Right cardiac atrium (tissue), 5 donors: ENCODE data around the gene METTL13. TPM values are rescaled to one million over a fixed set of nuclear protein-coding genes. Genes with fewer than 3 reads are reported as not detected.

Source experiments
- ATAC-seq, 2 donors: fragments of 200-7000 bp; cut with Tn5 transposase; one replicate each; pipeline versions ENCODE4 v1.8.0 to v1.9.1; 2020; ENCODE audit warnings: moderate library complexity in 2 of 2, mild to moderate bottlenecking in 1 of 2
- DNase-seq, 3 donors: peaks; one replicate each; pipeline ENCODE4 v3.0.0-alpha.2; 2020
- H3K27ac ChIP-seq: one replicate; pipeline ENCODE4 v1.5.1; 2013; ENCODE audit warnings: mild to moderate bottlenecking, low read length, control low read depth, moderate library complexity
- H3K27me3 ChIP-seq: one replicate; pipeline ENCODE4 v1.6.1; 2013; ENCODE audit not compliant: control insufficient read depth, insufficient read depth
- H3K4me1 ChIP-seq: one replicate; pipeline ENCODE4 v1.6.1; 2013; ENCODE audit warnings: low read length; ENCODE audit not compliant: control insufficient read depth, insufficient read depth
- H3K4me3 ChIP-seq: one replicate; pipeline ENCODE4 v1.5.1; 2013; ENCODE audit warnings: low read length, control low read depth
- H3K9me3 ChIP-seq: one replicate; pipeline ENCODE4 v1.6.1; 2013; ENCODE audit warnings: low read length; ENCODE audit not compliant: control insufficient read depth
- intact Hi-C, 4 donors: fragments of 100-400 bp; cut with DNase I; formaldehyde crosslinking; loops; one replicate each; pipeline versions ENCODE4 v1.11.0 to v1.14.0; 2022 to 2023
- polyA plus RNA-seq: library from polyadenylated mRNA; stranded (reverse); fragments of 200-250 nt; gene quantifications from one replicate; pipeline ENCODE4 v1.2.3, GENCODE V29; 2013
- total RNA-seq, 4 donors: library from RNA; stranded (reverse); fragmentation: NEBNext Ultra II Directional; extraction: Animal tissue kit (Norgen Biotek cat#: 25700); gene quantifications; one replicate each; pipeline ENCODE4 v1.2.1, GENCODE V29; 2021
- donor health status: healthy with polysubstance abuse.
- donor health status: DM: no; HTN: yes; CAD: no.
- donor health status: DM: no; HTN: no; CAD: no.
- donor health status: DM: no; HTN: yes; CAD: no; lungs with severe emphysema.
- donor health status: DM: yes; HTN: yes; CAD: no.

Gene METTL13
- total and polyA plus RNA-seq, 5 donors = 9.6 to 19.9 (median 14.2) TPM

- no peaks in the 10 kb centered on the region for H3K9me3 ChIP-seq
- H3K27ac ChIP-seq = no peak overlapping the region
- DNase-seq (no peak), ATAC-seq (no peak)
- H3K4me1 ChIP-seq = peaks cover 2% of the 10 kb centered on the region
- H3K4me3 ChIP-seq = no peak overlapping the region
- H3K27me3 ChIP-seq = no peaks in the 10 kb centered on the region
- intact Hi-C loops = no loop called here
Measured at GRCh38 chr1:171845998-171846397, 64.5 kb downstream of the METTL13 start.

Other genes starting within 250 kb of the METTL13 start
- gene MYOCOS, start 159.4 kb upstream of the METTL13 start, total RNA-seq = not detected
- 0.02 TPM for gene MYOCOS, start 159.4 kb upstream of the METTL13 start, polyA plus RNA-seq
- 1 to 10 TPM; 3.3 to 5.6 (median 4.2) TPM for gene MYOC, start 129.0 kb upstream of the METTL13 start, total RNA-seq
- gene MYOC, start 129.0 kb upstream of the METTL13 start, polyA plus RNA-seq = 8.3 TPM
- 10 to 100 TPM in 1 of 4 donors, 1 to 10 TPM in 3; 9.3 to 11.1 (median 9.7) TPM for gene VAMP4, start 39.6 kb upstream of the METTL13 start, total RNA-seq
- 5.9 TPM for gene VAMP4, start 39.6 kb upstream of the METTL13 start, polyA plus RNA-seq
- 1 to 10 TPM; 1.6 to 2.2 (median 1.9) TPM for gene DNM3, start 59.8 kb downstream of the METTL13 start, total RNA-seq
- 1.5 TPM for gene DNM3, start 59.8 kb downstream of the METTL13 start, polyA plus RNA-seq